ENCODE data around the gene AUTS2. TPM values are rescaled to one million over a fixed set of nuclear protein-coding genes. Genes with fewer than 3 reads are reported as not detected.

AUTS2 gene
- total and polyA plus RNA-seq, 2 experiments from 2014 or later = 32.0 to 91.0 TPM

DNA sequence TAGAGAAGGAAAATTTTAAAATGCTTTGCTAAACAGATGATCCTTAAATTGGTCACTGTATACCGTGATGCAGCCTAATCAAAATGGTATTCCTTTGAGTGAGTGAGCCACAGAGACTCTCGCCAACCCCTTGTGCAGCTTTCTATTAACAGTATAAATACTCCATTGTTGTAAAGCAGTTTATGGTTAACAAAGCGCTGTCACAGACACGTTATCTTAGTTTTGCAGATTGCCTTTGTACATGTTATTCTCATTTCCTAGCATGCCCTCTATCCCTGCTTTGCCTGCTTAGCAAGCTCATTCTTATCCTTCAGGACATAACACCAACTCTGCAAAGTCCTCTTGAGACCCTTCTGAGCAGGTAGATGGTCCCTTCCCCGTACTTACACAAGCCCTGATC lies 694.4 kb downstream of the AUTS2 start (continued):
- TF ChIP-seq ZNF462 (CRISPR knock-in tag; IDR thresholded peaks at IDR 0.05) = no peak
- TF ChIP-seq, protein P1, sequence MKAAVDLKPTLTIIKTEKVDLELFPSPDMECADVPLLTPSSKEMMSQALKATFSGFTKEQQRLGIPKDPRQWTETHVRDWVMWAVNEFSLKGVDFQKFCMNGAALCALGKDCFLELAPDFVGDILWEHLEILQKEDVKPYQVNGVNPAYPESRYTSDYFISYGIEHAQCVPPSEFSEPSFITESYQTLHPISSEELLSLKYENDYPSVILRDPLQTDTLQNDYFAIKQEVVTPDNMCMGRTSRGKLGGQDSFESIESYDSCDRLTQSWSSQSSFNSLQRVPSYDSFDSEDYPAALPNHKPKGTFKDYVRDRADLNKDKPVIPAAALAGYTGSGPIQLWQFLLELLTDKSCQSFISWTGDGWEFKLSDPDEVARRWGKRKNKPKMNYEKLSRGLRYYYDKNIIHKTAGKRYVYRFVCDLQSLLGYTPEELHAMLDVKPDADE (IDR thresholded peaks at IDR 0.05) = no peak
- TF ChIP-seq, protein P2, sequence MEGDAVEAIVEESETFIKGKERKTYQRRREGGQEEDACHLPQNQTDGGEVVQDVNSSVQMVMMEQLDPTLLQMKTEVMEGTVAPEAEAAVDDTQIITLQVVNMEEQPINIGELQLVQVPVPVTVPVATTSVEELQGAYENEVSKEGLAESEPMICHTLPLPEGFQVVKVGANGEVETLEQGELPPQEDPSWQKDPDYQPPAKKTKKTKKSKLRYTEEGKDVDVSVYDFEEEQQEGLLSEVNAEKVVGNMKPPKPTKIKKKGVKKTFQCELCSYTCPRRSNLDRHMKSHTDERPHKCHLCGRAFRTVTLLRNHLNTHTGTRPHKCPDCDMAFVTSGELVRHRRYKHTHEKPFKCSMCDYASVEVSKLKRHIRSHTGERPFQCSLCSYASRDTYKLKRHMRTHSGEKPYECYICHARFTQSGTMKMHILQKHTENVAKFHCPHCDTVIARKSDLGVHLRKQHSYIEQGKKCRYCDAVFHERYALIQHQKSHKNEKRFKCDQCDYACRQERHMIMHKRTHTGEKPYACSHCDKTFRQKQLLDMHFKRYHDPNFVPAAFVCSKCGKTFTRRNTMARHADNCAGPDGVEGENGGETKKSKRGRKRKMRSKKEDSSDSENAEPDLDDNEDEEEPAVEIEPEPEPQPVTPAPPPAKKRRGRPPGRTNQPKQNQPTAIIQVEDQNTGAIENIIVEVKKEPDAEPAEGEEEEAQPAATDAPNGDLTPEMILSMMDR (conservative IDR thresholded peaks at IDR 0.05; ENCODE audit: low read depth in 2 of 2) = no peak

DNA sequence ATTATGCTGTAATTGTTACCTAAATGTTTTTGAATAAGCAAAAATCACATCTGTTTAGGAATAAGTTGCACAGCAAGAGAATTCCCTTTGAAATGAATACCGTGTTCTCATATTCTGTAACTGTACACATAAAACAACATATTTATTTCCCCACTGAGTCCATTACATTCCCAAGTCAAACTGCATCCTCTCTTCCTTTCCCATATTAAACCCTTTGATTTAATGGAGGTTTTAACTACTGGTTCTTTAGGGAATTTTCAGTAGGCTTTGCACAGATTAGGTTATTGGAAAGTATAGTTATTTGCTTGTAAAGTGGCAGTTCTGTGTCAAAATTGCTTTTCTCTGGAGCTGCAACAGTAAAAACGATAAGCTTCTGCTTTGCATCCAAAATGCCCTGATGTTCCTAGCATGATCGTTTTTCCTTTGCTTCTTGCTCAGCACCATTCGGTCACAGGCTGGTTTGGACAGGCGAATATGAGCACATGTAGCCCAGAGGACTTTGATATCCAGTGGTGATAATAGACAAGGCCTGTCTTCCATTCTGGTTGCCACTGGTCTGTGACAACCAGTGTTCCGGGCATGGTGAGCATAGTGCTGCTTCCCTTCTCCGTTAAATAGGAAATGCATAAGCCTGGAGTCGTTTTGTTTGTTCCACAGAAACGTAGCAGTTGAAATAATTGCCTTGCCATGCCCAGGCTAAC lies 696.1 kb downstream of the AUTS2 start:
- DNase-seq (ENCODE audit: low spot score) (no peak), ATAC-seq (no peak)
- Mint-ChIP-seq H3K4me1 (no peaks in the 10 kb centered on the region), H3K27ac (no peak overlapping the region), H3K9me3 (no peaks in the 10 kb centered on the region), H3K36me3 (ENCODE audit: low read depth) (no peaks in the 10 kb centered on the region), H3K4me3 (no peak overlapping the region), H3K27me3 (ENCODE audit: insufficient read depth, low read depth, poor library complexity) (no peaks in the 10 kb centered on the region)
- no peak overlapping the region for H3K4me2 ChIP-seq
- H3K4me1 ChIP-seq (ENCODE audit: insufficient read depth) = no peaks in the 10 kb centered on the region
- no peak overlapping the region for H3K4me3 ChIP-seq
- no peaks in the 10 kb centered on the region for H3K79me2 ChIP-seq (replicated peaks; ENCODE audit: insufficient read depth)
- TF ChIP-seq, protein P2 (conservative IDR thresholded peaks at IDR 0.05; ENCODE audit: low read depth in 2 of 2) = no peak
- no peak for TF ChIP-seq NANOG (IDR thresholded peaks at IDR 0.05; ENCODE audit: borderline replicate concordance)
- peaks cover 4% of the 10 kb centered on the region; the same call in 1 of the 2 replicates for H3K9me2 ChIP-seq (ENCODE audit: insufficient read depth)
- H3K27me3 ChIP-seq (ENCODE audit: insufficient read depth) = no peaks in the 10 kb centered on the region
- no peak overlapping the region for H3K27ac ChIP-seq (ENCODE audit: low read depth)
- H4K20me1 ChIP-seq (replicated peaks; ENCODE audit: insufficient read depth) = no peaks in the 10 kb centered on the region
- H2AFZ ChIP-seq = no peak overlapping the region
- H3K36me3 ChIP-seq (ENCODE audit: insufficient read depth) = no peaks in the 10 kb centered on the region
- no peaks in the 10 kb centered on the region for H3F3A ChIP-seq (replicated peaks; ENCODE audit: low read depth)

Data from GM23338 (cell line).